Caco-2 (cell line): Measurements from ENCODE around the gene MUC20. TPM values are rescaled to one million over a fixed set of nuclear protein-coding genes. Genes with fewer than 3 reads are reported as not detected.

Source experiments
- BruUV-seq: library from RNA; stranded (reverse); fragments of 400-500 nt; replicated peaks from 2 replicates; lab custom pipeline; 2021; lab: Mats Ljungman, UMichigan
- CTCF ChIA-PET: fragments of 300-600 bp; sonication (Branson Sonifier 250); formaldehyde crosslinking; loops from one replicate; lab custom pipeline; 2022; ENCODE audit warnings: antibody characterized with exemption; lab: Charles Lee
- POLR2A ChIA-PET: fragments of 300-600 bp; sonication (Branson Sonifier 250); formaldehyde crosslinking; loops from one replicate; lab custom pipeline; 2022; ENCODE audit warnings: antibody characterized with exemption; lab: Charles Lee
- DNase-seq, 2 experiments: peaks; one replicate each; pipeline versions ENCODE4 v3.0.0 to v3.0.0-alpha.2; 2020 to 2022
- H3K27me3 ChIP-seq: replicated peaks from 2 replicates; pipeline ENCODE4 v1.6.0; 2011; ENCODE audit warnings: low read length; ENCODE audit not compliant: control insufficient read depth, insufficient read depth
- H3K36me3 ChIP-seq: 2 replicates; pipeline ENCODE4 v1.5.1; 2011; ENCODE audit warnings: low read length; ENCODE audit not compliant: control insufficient read depth, insufficient read depth
- H3K4me1 ChIP-seq: fragments of 250-450 bp; sonication (Bioruptor Pico); 2 replicates; pipeline ENCODE4 v1.5.1; 2020; ENCODE audit warnings: mild to moderate bottlenecking
- H3K4me3 ChIP-seq: 2 replicates; pipeline ENCODE4 v1.5.1; 2011; ENCODE audit warnings: low read depth, mild to moderate bottlenecking, control low read depth, low read length
- H3K9me3 ChIP-seq: fragments of 250-450 bp; sonication (Bioruptor Pico); 2 replicates; pipeline ENCODE4 v1.5.1; 2020; ENCODE audit warnings: mild to moderate bottlenecking, moderate library complexity
- H3K27ac Mint-ChIP-seq: one replicate; pipeline ENCODE4 v1.8.0; 2022; ENCODE audit warnings: mixed read lengths; ENCODE audit not compliant: unreplicated experiment
- H3K27me3 Mint-ChIP-seq: one replicate; pipeline ENCODE4 v1.8.0; 2022; ENCODE audit warnings: mixed read lengths; ENCODE audit not compliant: insufficient read depth, unreplicated experiment
- H3K36me3 Mint-ChIP-seq: one replicate; pipeline ENCODE4 v1.8.0; 2022; ENCODE audit warnings: mild to moderate bottlenecking, mixed read lengths; ENCODE audit not compliant: insufficient read depth, unreplicated experiment
- H3K4me1 Mint-ChIP-seq: one replicate; pipeline ENCODE4 v1.8.0; 2022; ENCODE audit warnings: low read depth, mixed read lengths; ENCODE audit not compliant: unreplicated experiment
- H3K4me3 Mint-ChIP-seq: one replicate; pipeline ENCODE4 v1.8.0; 2022; ENCODE audit warnings: mild to moderate bottlenecking, moderate library complexity, mixed read lengths; ENCODE audit not compliant: unreplicated experiment
- H3K9me3 Mint-ChIP-seq: one replicate; pipeline ENCODE4 v1.8.0; 2022; ENCODE audit warnings: mixed read lengths; ENCODE audit not compliant: unreplicated experiment
- intact Hi-C: fragments of 100-400 bp; cut with micrococcal nuclease; formaldehyde crosslinking; loops from one replicate; pipeline ENCODE4 v1.10.0; 2022; ENCODE audit not compliant: unreplicated experiment
- total RNA-seq: library from RNA; stranded (reverse); gene quantifications from 2 replicates; pipeline ENCODE4 v1.2.3, GENCODE V29; 2022
- TF ChIP-seq, protein P1 (sequence below), 2 experiments: fragments of 200-600 bp in 1 of 2; IDR thresholded peaks; 1 replicate in 1 of 2; 2 replicates in 1 of 2; pipeline versions ENCODE4 v1.5.1 to v1.8.0; 2011 to 2022; ENCODE audit warnings: antibody characterized with exemption in 1 of 2, control low read depth in 1 of 2, inconsistent platforms in 1 of 2, low read depth in 1 of 2, low read length in 1 of 2, mild to moderate bottlenecking in 1 of 2, moderate library complexity in 1 of 2; ENCODE audit not compliant: insufficient read depth in 1 of 2, severe bottlenecking in 1 of 2, unreplicated experiment in 1 of 2

Gene MUC20
- total RNA-seq, 1 experiment from 2014 or later, result 0.88 TPM

DNA sequence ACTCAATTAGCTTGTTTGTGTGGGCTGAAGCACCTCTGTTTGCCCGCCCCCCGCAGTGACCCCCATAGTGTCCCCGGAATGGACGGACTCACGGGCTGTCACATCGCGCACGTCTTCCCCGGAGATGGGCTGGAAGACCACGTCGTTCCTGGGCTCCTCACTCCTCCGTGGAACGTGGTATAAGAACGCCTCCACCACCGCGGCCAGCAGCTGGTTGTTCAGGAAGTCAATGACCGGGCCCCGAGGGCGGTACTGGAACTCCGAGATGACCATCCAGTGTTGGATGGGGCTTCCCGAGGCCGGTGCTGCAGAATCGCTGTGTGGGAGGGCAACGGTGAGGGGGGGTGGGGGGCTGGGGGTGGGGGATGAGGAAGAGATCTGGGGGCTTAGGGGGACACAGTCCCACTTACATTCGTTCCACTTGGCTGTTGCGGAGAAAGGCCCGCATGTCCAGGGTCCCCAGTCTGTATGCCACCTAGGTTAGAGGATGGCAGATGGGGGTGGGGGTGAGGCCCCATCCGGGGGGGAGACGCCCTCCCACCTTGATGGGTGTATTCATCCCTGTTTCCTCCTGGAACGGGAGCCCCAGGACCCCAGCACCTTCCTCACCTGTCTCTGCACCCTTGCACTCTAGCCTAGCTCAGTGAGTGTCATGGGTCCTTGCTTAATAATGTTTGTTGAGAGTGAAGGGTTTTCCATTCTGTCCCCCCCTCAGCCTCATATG, 30.2 kb downstream of the MUC20 start:
- no peak for DNase-seq
- Mint-ChIP-seq H3K4me3 (no peak overlapping the region), H3K36me3 (no peaks in the 10 kb centered on the region), H3K9me3 (no peaks in the 10 kb centered on the region), H3K27me3 (no peaks in the 10 kb centered on the region), H3K4me1 (no peaks in the 10 kb centered on the region), H3K27ac (no peak overlapping the region)
- no peak overlapping the region for H3K4me3 ChIP-seq
- BruUV-seq, result no TSS peak
- peaks cover 12% of the 10 kb centered on the region for H3K4me1 ChIP-seq
- intact Hi-C loops, result no loop called here
- no peaks in the 10 kb centered on the region for H3K27me3 ChIP-seq
- no peaks in the 10 kb centered on the region for H3K36me3 ChIP-seq
- no peaks in the 10 kb centered on the region for H3K9me3 ChIP-seq
- ChIA-PET CTCF (no interaction called here), POLR2A (no interaction called here)
- TF ChIP-seq, protein P1, sequence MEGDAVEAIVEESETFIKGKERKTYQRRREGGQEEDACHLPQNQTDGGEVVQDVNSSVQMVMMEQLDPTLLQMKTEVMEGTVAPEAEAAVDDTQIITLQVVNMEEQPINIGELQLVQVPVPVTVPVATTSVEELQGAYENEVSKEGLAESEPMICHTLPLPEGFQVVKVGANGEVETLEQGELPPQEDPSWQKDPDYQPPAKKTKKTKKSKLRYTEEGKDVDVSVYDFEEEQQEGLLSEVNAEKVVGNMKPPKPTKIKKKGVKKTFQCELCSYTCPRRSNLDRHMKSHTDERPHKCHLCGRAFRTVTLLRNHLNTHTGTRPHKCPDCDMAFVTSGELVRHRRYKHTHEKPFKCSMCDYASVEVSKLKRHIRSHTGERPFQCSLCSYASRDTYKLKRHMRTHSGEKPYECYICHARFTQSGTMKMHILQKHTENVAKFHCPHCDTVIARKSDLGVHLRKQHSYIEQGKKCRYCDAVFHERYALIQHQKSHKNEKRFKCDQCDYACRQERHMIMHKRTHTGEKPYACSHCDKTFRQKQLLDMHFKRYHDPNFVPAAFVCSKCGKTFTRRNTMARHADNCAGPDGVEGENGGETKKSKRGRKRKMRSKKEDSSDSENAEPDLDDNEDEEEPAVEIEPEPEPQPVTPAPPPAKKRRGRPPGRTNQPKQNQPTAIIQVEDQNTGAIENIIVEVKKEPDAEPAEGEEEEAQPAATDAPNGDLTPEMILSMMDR (IDR thresholded peaks at IDR 0.05; ENCODE audit: insufficient read depth in 1 of 2, low read depth in 1 of 2, low read length in 1 of 2, severe bottlenecking in 1 of 2, unreplicated experiment in 1 of 2), result no peak

DNA sequence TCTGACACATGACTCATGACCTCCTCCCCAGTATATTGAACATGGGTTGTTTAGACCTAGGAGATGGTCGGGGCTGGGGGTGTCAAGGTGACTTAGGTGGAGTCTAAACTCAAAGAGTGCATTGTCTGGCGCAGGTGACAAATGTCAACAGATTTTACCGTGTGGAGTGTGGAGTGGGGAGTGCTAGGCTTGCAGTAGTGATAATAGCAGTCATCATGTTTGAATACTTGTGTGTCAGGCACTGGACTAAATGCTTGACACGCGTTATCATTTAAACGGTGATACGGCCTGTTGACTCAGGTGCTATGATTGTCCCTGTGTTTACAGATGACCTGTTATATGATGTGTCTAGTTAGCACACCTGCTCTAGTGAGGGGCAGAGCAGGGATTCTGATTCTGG, 30.8 kb downstream of the MUC20 start:
- CTCF ChIA-PET, result no interaction called here
- BruUV-seq, result no TSS peak

DNA sequence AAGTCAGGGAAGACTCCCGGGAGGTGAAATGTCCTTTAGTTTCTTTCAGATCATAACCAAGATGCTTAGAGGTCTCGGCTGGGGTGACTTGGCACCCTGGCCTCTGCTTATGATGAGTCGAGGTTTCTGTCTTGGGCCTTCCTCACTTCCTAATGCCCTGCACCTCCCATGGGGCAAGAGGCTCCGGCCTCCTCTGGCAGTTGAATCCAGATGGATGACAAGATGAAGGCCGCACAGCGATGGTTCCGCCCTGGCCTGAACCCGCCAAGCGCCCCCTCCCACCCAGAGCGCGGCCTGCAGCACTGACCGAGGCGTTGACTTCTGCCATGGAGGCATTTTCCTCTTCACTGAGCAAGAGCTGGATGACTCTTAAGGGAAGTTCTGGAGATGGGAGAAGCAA, 31.3 kb downstream of the MUC20 start:
- Histone ChIP-seq H3K36me3 (no peaks in the 10 kb centered on the region), H3K27me3 (no peaks in the 10 kb centered on the region), H3K4me1 (peaks cover 12% of the 10 kb centered on the region), H3K9me3 (no peaks in the 10 kb centered on the region), H3K4me3 (no peak overlapping the region)
- intact Hi-C loops, result no loop called here
- POLR2A ChIA-PET, result no interaction called here
- Mint-ChIP-seq H3K27me3 (no peaks in the 10 kb centered on the region), H3K36me3 (no peaks in the 10 kb centered on the region), H3K9me3 (no peaks in the 10 kb centered on the region), H3K27ac (no peak overlapping the region), H3K4me1 (peaks cover 8% of the 10 kb centered on the region), H3K4me3 (no peak overlapping the region)
- DNase-seq, result no peak
- no TSS peak for BruUV-seq
- CTCF ChIA-PET, result no interaction called here
- TF ChIP-seq, protein P1 (IDR thresholded peaks at IDR 0.05; ENCODE audit: insufficient read depth in 1 of 2, low read depth in 1 of 2, low read length in 1 of 2, severe bottlenecking in 1 of 2, unreplicated experiment in 1 of 2), result no peak

More for the DNA sequence above, 30.8 kb downstream of the MUC20 start:
- Histone ChIP-seq H3K4me1 (peaks cover 12% of the 10 kb centered on the region), H3K36me3 (no peaks in the 10 kb centered on the region), H3K9me3 (no peaks in the 10 kb centered on the region), H3K27me3 (no peaks in the 10 kb centered on the region), H3K4me3 (no peak overlapping the region)
- peak; percentile 47 to 71 for DNase-seq
- POLR2A ChIA-PET, result no interaction called here
- TF ChIP-seq, protein P1 (IDR thresholded peaks at IDR 0.05; ENCODE audit: insufficient read depth in 1 of 2, low read depth in 1 of 2, low read length in 1 of 2, severe bottlenecking in 1 of 2, unreplicated experiment in 1 of 2), result no peak
- no peaks in the 10 kb centered on the region for H3K36me3 Mint-ChIP-seq
- no peaks in the 10 kb centered on the region for H3K9me3 Mint-ChIP-seq
- no peaks in the 10 kb centered on the region for H3K27me3 Mint-ChIP-seq
- intact Hi-C loops, result no loop called here
- H3K4me3 Mint-ChIP-seq, result no peak overlapping the region
- peaks cover 2% of the 10 kb centered on the region for H3K4me1 Mint-ChIP-seq
- H3K27ac Mint-ChIP-seq, result no peak overlapping the region
